KMS-11 (cell line): ENCODE data around the gene PTTG1IP2.

ENCODE experiments used
- H2AFZ ChIP-seq: fragments of 200-600 bp; sonication (generic); 2 replicates; pipeline ENCODE4 v1.6.1; 2016; ENCODE audit warnings: antibody characterized with exemption, mixed run types, low read depth
- H3K27ac ChIP-seq: fragments of 200-600 bp; sonication (generic); 2 replicates; pipeline ENCODE4 v1.6.1; 2016; ENCODE audit warnings: mild to moderate bottlenecking, mixed run types
- H3K27me3 ChIP-seq: fragments of 200-600 bp; sonication (generic); 2 replicates; pipeline ENCODE4 v1.6.1; 2017; ENCODE audit warnings: mild to moderate bottlenecking, low read depth, mixed run types, moderate library complexity; ENCODE audit not compliant: insufficient read depth
- H3K36me3 ChIP-seq: fragments of 200-600 bp; sonication (generic); 2 replicates; pipeline ENCODE4 v1.6.1; 2017; ENCODE audit warnings: mild to moderate bottlenecking, mixed run types; ENCODE audit not compliant: insufficient read depth
- H3K4me1 ChIP-seq: fragments of 200-600 bp; sonication (generic); 2 replicates; pipeline ENCODE4 v1.6.1; 2016; ENCODE audit warnings: mild to moderate bottlenecking, low read depth, mixed run types; ENCODE audit not compliant: poor library complexity, severe bottlenecking
- H3K4me2 ChIP-seq: fragments of 200-600 bp; sonication (generic); 2 replicates; pipeline ENCODE4 v1.7.0; 2016; ENCODE audit warnings: mild to moderate bottlenecking, mixed run types
- H3K4me3 ChIP-seq: fragments of 200-600 bp; sonication (generic); IDR thresholded peaks from 2 replicates; pipeline ENCODE4 v1.6.1; 2017; ENCODE audit warnings: low read depth, low read length, mixed read lengths; ENCODE audit not compliant: insufficient read depth
- H3K79me2 ChIP-seq: fragments of 200-600 bp; sonication (generic); 2 replicates; pipeline ENCODE4 v1.6.1; 2016; ENCODE audit warnings: low read depth, mixed run types; ENCODE audit not compliant: insufficient read depth
- H3K9ac ChIP-seq: fragments of 200-600 bp; sonication (generic); 2 replicates; pipeline ENCODE4 v1.6.1; 2016; ENCODE audit warnings: mild to moderate bottlenecking, mixed run types
- H4K20me1 ChIP-seq: fragments of 200-600 bp; sonication (generic); 2 replicates; pipeline ENCODE4 v1.6.1; 2016; ENCODE audit warnings: mild to moderate bottlenecking, mixed run types; ENCODE audit not compliant: insufficient read depth
- CTCF ChIP-seq: fragments of 200-600 bp; sonication (generic); conservative IDR thresholded peaks from 2 replicates; pipeline ENCODE4 v1.6.1; 2017; ENCODE audit warnings: low read depth, mild to moderate bottlenecking, antibody characterized with exemption, low read length, moderate library complexity, mixed read lengths

The PTTG1IP2 gene

GRCh38 chr7:90520484-90520883, 51.0 kb downstream of the PTTG1IP2 start:
- no peak overlapping the region for H3K9ac ChIP-seq
- H2AFZ ChIP-seq, result no peak overlapping the region
- no peaks in the 10 kb centered on the region for H3K79me2 ChIP-seq
- TF ChIP-seq CTCF, result no peak
- no peak overlapping the region for H3K27ac ChIP-seq
- H3K36me3 ChIP-seq, result no peaks in the 10 kb centered on the region
- no peak overlapping the region for H3K4me3 ChIP-seq
- H3K4me2 ChIP-seq, result no peak overlapping the region
- no peaks in the 10 kb centered on the region for H4K20me1 ChIP-seq
- no peaks in the 10 kb centered on the region for H3K4me1 ChIP-seq
- H3K27me3 ChIP-seq, result no peaks in the 10 kb centered on the region

GRCh38 chr7:90530263-90530662, 60.8 kb downstream of the PTTG1IP2 start:
- Histone ChIP-seq H4K20me1 (no peaks in the 10 kb centered on the region), H3K4me1 (peaks cover 15% of the 10 kb centered on the region), H3K79me2 (no peaks in the 10 kb centered on the region), H3K9ac (no peak overlapping the region), H3K4me3 (no peak overlapping the region), H3K27ac (no peak overlapping the region), H3K27me3 (no peaks in the 10 kb centered on the region), H3K36me3 (no peaks in the 10 kb centered on the region), H3K4me2 (no peak overlapping the region), H2AFZ (no peak overlapping the region)
- no peak for TF ChIP-seq CTCF

- Histone ChIP-seq H3K27me3 (no peaks in the 10 kb centered on the region), H4K20me1 (no peaks in the 10 kb centered on the region), H3K27ac (no peak overlapping the region), H3K4me2 (no peak overlapping the region), H3K4me3 (no peak overlapping the region), H2AFZ (no peak overlapping the region), H3K36me3 (no peaks in the 10 kb centered on the region), H3K9ac (no peak overlapping the region), H3K4me1 (peaks cover 15% of the 10 kb centered on the region), H3K79me2 (no peaks in the 10 kb centered on the region)
- TF ChIP-seq CTCF, result no peak
These were observed 62.9 kb downstream of the PTTG1IP2 start for GRCh38 chr7:90532231-90532929.

- no peaks in the 10 kb centered on the region for H4K20me1 ChIP-seq
- no peak overlapping the region for H3K9ac ChIP-seq
- no peak overlapping the region for H3K4me3 ChIP-seq
- H3K36me3 ChIP-seq, result no peaks in the 10 kb centered on the region
- no peak overlapping the region for H3K4me2 ChIP-seq
- H3K27ac ChIP-seq, result no peak overlapping the region
- H3K4me1 ChIP-seq, result peaks cover 15% of the 10 kb centered on the region
- H3K79me2 ChIP-seq, result no peaks in the 10 kb centered on the region
- no peak for TF ChIP-seq CTCF
- H3K27me3 ChIP-seq, result no peaks in the 10 kb centered on the region
- H2AFZ ChIP-seq, result no peak overlapping the region
These were observed 67.0 kb downstream of the PTTG1IP2 start for GRCh38 chr7:90536449-90536848.
